Transverse colon (tissue), 3 donors: ENCODE results near the gene MBOAT1.
A peak's percentile ranks its signal among the peaks of the same experiment; 100 is the strongest.

ENCODE experiments used
- POLR2A ChIP-seq: fragments of 450-650 bp; IDR thresholded peaks from one replicate; pipeline ENCODE4 v1.6.1; 2016; ENCODE audit warnings: antibody characterized with exemption, mild to moderate bottlenecking, moderate library complexity
- TF ChIP-seq, protein P1 (sequence below), 5 experiments: fragments of 200-600 bp in 3 of 5; fragments of 450-650 bp in 2 of 5; sonication (generic) in 3 of 5; IDR thresholded peaks; 1 replicate in 2 of 5; 2 replicates in 3 of 5; pipeline ENCODE4 v1.5.1; 2016 to 2017; ENCODE audit warnings: antibody characterized with exemption in 5 of 5, inconsistent platforms in 3 of 5, mild to moderate bottlenecking in 2 of 5, moderate library complexity in 1 of 5

DNA sequence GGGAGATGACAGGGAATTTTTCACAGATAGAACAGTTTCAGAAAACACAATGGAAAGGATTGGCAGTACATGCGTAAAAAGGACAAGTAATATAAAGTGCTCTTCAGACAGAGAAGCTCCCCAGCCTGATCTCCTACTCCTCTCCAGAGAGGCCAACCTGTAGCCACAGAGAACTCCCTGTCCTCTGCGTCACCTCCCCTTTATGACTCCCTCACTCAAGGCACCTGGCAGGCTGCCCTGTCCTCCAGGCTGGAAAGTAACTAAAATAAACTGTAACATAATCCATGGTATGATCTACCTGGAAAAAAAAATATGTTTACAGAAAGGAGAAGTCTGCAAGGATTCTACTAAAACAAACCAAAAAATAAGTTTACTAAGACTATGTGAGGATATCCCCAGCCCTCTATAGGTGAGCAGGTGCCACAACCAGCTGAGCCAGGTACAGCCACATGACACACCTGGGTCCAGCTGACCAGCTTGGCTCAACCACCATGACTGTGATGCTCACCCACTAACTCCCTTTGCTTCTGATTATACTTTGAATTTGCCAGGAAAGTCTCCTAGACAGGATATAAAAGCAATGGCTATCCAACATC, 29.2 kb downstream of the MBOAT1 start:
- TF ChIP-seq, protein P1, sequence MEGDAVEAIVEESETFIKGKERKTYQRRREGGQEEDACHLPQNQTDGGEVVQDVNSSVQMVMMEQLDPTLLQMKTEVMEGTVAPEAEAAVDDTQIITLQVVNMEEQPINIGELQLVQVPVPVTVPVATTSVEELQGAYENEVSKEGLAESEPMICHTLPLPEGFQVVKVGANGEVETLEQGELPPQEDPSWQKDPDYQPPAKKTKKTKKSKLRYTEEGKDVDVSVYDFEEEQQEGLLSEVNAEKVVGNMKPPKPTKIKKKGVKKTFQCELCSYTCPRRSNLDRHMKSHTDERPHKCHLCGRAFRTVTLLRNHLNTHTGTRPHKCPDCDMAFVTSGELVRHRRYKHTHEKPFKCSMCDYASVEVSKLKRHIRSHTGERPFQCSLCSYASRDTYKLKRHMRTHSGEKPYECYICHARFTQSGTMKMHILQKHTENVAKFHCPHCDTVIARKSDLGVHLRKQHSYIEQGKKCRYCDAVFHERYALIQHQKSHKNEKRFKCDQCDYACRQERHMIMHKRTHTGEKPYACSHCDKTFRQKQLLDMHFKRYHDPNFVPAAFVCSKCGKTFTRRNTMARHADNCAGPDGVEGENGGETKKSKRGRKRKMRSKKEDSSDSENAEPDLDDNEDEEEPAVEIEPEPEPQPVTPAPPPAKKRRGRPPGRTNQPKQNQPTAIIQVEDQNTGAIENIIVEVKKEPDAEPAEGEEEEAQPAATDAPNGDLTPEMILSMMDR (IDR thresholded peaks at IDR 0.05): peak in 2 of 5 experiments; percentile 36 to 42
- TF ChIP-seq POLR2A: no peak
